HG02943 (cell line): Measurements from ENCODE around the gene RGS6.

Experiments used
- ATAC-seq: cut with Tn5 transposase; IDR thresholded peaks from one replicate; pipeline ENCODE4 v1.9.1; 2021; ENCODE audit warnings: mild to moderate bottlenecking, low read depth, moderate library complexity; ENCODE audit not compliant: unreplicated experiment

Gene RGS6

DNA sequence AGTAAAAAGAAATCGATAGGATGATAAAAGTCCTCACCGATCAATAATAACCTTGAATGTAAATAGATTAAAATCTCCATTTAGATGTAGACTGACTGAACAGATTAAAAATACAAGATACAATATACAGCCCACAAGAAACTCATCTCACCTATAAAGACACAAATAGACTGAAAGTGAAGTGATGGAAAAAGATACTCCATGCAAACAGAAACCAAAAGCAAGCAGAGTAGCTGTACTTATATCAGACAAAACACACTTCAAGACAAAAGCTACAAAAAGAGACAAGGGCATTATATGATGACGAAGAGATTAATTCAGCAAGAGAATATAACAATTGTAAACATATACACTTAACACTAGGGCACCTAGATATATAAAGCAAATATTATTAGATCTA lies 444.8 kb downstream of the RGS6 start:
- no peak for ATAC-seq

DNA sequence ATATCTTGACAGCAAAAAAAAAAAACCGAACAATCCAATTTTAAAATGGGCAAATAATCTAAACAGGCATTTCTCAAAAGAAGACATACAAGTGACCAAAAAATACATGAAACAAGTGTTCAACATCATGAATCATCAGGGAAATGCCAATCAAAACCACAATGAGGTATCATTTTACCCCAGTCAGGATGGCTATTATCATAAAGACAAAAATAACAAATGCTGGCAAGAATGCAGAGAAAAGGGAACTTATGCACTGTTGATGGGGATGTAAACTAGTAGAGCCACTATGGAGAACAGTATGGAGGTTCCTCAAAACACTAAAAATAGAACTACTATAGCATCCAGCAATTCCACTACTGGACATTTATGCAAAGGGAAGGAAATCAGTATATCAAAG lies 448.2 kb downstream of the RGS6 start:
- no peak for ATAC-seq

DNA sequence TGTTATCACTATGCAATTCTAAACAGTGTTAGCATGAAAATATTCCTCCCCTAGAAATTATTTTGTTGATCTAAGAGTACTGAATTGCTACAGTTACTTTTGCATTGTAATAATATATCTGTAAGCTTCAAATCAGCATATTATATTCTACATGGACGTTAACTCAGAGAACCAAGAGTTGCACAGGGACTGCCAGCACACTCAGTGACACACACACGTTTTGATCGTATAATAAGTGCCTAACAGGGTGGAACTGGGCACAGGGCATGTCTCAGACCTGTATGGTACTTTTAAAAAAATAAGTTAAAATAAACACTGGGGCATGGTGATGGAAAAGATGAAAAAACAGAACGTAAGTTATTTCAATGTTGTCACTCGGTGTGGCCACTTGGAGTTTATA lies 451.6 kb downstream of the RGS6 start:
- ATAC-seq: no peak

DNA sequence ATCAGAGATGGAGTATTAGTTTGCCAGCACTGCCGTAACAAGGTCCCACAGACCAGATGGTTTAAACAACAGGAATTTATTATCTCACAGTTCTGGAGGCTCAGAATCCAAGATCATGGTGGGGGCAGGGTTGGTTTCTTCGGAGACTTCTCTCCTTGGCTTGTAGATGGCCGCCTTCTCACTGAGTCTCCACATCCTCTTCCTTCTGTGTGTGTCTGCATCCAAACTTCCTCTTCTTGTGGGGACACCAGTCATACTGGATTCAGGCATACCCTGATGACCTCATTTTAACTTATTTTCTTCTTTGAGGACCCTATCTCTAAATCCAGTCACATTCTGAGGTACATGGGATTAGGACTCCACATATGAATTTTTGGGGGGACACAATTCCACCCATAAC lies 455.5 kb downstream of the RGS6 start:
- no peak for ATAC-seq

DNA sequence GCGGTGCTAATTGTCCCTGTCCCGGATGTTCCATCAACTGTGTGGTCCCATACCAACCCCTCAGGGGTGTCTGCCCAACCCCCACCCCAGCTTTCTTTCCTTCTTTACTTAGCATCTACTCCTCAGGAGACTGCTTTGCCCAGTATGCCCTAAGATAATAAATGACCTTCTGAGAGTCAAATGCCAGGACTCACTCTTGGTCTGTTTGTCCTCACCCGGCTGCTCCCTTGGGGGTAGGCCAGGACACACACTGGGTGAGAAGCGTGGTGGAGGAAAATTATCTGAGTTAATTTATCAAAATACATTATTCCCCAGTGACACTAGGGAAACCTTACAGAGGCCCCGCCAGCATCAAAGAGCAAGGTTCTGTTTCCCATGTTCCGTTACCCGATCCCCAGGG lies 457.0 kb downstream of the RGS6 start:
- no peak for ATAC-seq

DNA sequence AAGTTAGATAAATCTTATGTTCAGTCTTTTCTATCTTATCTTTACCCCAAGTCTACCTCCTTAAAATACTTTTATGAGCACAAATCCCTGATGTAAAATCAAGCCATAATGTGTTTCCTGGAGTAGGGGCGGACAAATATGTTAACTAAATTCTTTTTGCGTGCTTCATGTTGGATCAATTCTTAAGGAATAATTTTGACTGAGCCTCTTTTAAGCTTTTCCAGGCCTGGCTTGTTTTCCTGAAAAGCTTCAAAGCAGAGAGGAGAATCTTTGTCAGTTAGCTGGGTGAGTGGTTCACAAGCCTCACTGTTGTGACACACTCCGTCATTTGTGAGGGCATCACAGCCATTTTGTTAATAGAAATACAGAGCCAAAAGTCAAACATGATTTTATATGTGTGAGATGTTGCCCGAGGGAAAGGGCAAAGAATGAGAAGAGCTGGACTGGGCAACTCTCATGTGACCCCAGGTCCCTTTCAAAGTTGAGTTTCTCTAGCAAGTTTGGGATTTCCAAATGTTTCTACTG lies 468.9 kb downstream of the RGS6 start:
- no peak for ATAC-seq

DNA sequence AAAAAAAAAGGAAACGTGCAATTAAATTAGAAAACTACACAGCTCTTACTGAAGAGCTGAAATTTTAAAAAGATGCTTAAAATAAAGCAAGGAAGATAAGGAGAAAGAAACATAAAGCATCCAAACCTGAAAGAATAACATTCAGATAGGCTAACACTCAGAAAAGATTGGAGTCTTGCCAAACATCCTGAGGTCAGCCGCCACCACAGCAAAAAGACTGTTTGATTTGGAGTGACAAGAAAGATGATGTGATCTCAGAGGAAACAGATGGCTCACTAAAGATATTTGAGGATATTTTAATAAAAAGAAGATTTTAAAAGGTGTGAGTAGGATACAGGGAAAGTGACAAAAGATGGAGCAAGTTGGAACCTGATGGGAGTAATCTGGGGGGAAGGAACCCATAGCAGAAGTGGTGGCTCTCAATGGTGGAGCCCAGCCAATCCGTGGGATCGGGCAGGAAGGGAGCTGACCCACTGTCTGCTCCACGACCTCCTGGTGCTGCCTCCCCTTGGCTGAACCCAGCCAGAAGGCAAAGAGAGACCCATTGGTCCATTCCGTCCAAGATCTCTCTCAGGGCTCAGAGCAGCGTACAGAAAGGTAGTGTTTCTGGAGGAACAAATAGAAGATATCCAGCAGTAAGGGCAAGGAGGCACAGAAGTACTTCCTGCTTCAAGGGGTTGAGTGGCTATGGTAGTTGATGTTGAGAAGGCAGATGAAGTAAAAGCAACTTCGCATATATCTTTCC lies 469.6 kb downstream of the RGS6 start:
- ATAC-seq: no peak

DNA sequence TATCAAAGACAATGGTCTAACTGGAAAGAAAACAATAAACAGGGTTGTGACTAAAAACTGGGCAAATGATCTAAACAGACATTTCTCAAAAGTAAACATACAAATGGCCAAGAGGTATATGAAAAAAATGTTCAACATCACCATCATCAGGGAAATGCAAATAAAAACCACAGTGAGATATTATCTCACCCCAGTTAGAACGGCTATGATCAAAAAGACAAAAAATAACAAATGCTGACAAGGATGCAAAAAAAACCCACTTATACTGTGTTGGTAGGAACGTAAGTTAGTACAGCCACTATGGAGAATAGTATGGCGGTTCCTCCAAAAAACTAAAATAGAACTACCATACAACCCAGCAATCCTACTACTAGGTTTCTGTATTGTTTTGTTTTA lies 470.1 kb downstream of the RGS6 start:
- no peak for ATAC-seq

DNA sequence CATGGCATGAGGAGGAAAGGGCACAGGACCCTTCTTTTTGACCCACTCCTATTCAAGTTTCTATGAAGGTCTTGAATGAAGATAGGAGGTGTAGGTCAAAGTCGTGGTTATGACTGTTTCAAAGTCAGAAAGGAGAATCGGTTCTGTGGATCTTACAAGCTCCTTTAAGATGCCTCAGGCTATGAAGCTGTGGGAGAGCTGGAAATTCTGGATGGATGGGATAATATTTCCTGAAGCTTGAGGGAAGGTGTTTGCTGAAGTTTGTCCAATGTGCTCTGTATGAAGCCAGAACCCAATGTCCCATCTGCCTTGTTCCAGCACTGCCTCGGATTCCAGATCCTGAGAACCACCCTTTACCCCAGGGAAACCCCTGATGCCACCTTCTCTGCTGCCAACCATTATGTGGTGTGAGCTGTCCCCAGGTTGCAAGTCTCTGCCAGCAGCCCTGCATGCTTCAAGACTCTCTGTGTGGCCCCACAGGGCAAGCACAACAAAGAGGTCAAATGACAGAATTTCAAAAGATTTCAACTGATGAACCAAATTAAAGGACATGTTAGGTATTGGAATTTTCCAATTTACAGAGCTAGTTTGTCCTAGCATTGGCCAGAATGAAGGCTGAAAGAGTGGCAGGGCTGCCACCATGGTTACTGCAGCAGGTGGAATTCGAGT lies 472.0 kb downstream of the RGS6 start:
- ATAC-seq: no peak

DNA sequence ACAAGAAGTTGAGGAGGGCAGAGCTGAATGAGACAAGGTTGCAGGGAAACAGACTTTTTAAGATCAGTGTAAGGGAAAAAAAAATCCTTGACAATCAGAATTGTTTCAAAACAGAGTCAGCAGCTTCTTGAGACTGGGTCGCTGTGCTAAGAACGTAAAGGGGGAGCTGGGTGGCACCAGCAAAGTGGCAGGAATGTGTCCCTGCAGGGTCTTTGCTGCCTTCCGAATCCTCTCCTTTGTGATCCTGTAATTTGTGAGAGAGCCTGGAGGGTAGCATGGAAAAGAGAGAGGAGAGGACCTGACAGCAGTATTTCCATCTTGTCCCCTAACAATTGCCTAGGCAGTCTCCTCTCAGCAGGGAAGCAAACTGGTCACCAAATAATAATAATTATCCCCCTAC lies 472.8 kb downstream of the RGS6 start:
- no peak for ATAC-seq

DNA sequence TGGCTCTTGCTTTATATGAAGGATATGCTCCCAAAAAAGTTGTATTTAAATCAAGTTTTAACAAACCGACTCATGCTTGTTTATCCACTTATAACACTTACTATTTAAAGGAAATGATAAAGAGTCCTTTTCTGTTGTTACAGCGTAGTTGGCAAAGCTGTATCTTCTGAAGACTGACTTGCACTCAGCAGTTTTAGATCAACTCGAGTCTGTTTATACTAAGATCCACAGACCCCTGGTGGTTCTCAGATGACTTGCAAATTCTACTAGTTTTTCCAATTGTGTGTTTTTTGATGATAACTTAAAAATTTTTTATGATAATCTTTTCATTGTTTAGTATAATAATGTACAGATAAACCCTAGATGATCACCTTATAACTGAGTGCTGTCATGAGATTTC lies 475.8 kb downstream of the RGS6 start:
- ATAC-seq: no peak

DNA sequence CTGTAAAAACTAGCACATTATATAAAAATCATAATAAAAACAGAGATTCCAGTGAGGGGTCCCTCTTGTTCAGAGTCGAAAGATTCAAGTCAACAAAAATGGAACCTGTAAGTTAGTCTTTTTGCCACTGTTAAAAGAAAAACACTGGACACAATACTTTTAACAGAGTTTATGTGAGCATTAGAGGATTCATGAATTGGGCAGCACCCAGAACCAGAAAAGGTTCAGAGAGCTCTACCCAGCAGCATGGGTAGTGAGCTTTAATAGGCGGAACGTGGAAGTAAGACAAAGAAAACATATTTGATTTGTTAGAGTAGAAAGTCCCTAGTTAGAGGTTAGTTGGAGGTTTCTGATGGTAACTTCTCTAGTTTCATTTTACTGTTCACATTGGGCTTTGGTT lies 476.8 kb downstream of the RGS6 start:
- ATAC-seq: no peak

DNA sequence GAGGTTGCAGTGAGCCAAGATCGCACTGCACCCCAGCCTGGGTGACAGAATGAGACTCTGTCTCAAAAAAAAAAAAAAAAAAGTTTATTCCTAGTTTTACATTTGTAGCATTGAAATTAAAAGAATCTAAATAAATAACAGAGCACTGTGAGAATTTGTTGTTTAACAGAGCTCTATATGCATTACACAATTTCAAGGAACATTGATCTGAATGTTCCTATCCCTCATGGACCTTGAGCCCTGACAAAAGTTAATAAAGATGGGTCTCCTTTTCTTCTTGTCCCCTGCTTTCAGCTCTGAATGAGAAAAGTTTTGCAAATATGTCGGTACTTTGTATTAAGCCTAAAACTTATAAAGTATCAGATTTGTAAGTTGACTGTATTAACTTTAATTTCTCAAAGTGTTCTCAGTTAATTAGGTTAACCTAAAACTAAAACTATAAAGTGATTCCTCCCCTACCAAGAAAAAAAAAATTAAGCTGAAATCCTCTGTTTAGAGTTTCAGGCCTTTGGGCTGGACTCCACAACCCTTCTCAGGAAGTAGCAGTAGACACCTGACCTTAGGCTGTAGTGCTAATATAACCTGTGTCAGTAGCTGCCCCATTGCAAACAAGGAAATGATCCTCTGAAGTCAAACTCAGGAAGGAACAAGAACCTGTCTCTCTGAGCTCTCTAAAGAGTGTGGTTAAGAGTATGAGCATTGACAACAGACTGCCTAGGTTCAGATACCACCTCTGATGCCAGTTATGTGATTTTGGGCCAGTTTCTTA lies 484.0 kb downstream of the RGS6 start:
- no peak for ATAC-seq

DNA sequence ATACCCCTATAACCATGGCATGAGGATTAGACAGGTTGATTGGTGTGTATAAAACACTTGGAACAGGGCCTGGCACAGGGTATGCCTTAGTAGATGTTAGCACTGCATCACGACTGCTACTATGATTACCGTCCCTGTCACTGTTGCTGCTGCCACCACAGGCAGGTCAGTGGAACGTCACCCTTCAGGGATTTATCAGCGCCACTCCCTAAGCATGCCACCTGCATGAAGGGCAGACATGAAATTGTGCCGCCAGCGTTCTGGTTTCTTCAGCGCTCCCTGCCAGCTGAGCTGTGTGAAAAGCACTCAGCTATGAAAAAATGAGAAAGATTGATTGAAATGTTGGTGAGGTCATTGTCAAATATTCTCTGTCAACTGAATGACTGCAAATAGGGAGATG lies 484.7 kb downstream of the RGS6 start:
- no peak for ATAC-seq

DNA sequence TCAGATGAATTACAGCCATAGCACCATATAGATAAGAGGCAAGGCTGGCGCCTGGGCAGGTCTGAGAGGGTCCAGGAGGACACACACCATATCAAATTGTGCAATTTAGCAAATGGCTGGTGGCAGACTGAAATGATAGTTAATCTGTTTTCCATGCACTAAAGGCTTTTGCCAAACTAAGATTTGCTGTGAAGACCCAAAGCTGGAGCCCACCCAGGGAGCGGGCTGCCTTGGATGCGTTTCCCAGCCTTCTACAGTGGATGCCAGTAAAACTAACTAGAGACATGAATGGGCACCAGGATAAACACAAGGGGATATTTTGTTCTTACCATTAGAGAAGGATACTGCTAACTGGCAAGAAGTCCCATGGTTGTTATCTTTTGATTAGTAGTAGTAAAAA lies 486.6 kb downstream of the RGS6 start:
- ATAC-seq: no peak

DNA sequence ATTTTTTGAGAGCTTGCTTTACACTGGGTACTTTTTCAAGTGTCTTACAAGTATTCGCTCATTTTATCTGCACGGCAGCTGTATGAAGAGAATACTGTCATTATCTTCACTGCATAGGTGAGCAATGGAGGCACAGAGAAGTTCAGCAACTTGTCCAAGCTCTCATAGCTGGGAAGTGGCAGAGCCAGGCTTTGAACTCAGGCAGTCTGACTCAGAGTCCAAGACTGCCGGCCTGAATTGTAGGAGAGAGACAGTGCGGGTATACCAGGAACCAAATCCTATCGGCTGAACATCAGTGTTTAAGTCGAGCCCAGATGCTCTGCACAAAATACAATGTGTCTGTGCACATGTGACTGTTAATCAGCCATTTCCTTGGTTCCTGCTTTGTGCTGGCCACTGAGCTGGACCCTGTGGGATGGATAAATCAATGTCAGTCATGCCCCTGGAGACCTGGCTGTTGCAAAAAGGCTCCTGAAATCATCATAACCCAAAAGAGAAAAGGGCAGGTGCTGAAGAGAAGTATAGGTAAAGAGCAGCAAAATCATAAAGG lies 487.1 kb downstream of the RGS6 start:
- ATAC-seq: no peak

DNA sequence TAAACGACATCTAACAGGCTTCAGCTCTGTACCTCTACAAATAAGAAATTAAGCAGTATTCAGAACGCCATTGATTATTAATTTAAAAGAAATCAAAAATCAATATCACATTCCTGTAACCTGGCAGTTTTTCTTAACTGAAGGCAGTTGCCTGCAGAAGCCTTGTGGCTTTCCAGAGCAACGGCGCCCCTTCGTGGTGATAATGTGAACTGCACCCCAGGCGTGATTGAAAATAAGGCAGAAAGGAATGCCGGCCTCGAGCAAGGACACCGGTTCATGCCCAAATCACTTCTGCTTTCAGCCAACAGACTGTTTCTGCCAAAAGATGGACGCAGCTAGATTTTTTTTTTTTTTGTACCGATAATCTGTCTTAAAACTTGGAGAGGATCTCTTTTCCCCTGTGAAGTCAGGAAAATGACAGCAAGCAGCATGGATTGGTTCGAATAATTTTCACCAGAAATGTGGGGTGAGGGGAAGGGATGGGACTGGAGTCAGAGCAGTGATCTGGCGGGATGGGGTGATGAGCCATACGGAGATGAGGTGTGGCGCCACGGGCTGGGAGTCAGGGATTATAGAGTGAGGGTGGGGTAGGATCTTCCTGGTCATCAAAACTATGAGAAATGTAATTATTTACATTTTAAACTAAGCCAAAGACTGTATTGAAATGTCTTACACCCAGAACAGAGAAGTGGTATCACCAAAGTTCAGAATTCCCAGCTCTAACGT lies 488.7 kb downstream of the RGS6 start:
- no peak for ATAC-seq

DNA sequence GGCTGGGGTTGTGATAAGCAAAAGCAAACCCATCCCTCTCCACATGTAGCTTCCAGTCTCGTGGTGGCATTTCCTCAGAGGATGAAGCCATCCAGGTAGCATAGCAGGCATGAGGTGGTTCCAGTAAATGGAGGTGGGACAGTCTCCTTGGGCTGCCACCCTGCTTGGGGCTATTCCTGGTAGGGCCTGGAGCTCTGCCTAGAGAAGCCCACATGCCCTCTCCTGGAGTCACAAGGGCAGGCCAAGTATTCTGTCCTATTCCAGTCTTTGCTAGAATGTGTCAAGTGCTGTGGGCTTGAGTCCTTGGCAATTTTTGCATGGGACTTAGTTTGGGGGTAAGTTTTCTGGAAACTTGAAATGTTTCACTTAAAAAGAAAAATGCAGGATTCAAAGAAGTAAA lies 491.7 kb downstream of the RGS6 start:
- ATAC-seq: no peak

DNA sequence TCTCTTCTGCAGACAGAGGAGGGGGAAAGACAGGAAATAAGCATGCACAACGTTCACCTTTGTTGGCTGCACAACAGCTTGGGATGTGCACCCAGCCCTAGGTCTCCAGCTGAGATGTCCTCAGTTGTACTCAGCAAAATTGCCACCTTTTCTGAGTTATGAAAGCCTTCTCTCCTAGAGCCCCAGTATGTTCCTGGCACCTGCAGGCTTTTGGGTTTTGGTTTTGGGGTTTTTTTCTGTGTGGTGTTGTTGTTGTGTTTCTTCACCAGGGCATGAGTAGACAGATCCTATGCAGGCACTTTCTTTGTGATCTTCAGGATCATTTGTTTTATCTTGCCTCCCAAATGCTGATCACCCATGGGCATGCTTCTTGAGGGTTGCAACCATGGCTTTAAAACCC lies 498.2 kb downstream of the RGS6 start:
- no peak for ATAC-seq

DNA sequence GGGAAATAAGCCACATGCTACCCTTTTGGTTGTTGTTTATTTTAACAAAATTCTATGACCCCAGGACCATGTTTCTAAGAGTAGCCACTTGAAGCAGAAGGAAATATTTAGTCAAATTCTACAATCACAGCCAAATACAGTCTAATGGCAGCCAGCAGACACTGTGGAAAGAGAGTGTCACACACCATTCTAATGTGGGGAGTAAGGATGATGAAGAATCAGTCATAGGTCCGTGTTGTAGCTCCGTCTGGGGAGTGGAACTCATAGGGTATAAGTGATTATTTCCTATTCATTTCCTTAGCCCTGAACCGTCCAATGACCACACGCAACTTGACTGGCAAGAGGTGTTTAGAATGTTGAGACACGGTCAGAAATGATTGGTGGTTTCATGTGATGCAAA lies 500.5 kb downstream of the RGS6 start:
- ATAC-seq: no peak

DNA sequence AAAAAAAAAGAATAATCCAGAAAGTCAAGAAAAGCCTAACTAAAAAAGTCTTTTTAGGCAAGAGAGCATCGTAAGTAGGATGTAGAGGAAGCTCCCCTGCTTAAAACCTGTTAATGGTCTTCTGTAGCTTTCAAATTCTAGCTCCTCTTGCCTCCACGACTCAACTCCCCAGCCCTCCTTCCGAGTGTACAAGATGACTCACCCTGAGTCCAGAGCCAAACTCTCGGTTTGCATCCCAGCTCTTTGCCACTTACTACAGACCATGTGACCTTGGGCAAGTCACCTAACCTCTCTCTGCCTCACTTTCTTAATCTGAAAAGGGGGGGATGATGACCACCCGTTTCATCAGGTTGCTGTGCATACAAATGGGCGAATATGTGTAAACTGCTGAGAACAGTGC lies 501.3 kb downstream of the RGS6 start:
- ATAC-seq: no peak
